Measurements from ENCODE around the gene USP7.

GRCh38 chr16:8955828-8956227 is 7.9 kb downstream of the USP7 start:
- TF ChIP-seq CTCF (IDR thresholded peaks at IDR 0.05) (no peak), RAD21 (IDR thresholded peaks at IDR 0.05; ENCODE audit: low read length) (no peak), MAX (IDR thresholded peaks at IDR 0.05; ENCODE audit: low read depth) (no peak)
